Smooth muscle cell of the pulmonary artery (primary cell): ENCODE results near the gene PPP1R26. TPM values are rescaled to one million over a fixed set of nuclear protein-coding genes. Genes with fewer than 3 reads are reported as not detected.

Source experiments
- total RNA-seq: library from RNA; depleted of rRNA; stranded (reverse); fragments of >200 nt; gene quantifications from 2 replicates; pipeline ENCODE4 v1.2.3, GENCODE V29; 2014

The PPP1R26 gene, protein sequence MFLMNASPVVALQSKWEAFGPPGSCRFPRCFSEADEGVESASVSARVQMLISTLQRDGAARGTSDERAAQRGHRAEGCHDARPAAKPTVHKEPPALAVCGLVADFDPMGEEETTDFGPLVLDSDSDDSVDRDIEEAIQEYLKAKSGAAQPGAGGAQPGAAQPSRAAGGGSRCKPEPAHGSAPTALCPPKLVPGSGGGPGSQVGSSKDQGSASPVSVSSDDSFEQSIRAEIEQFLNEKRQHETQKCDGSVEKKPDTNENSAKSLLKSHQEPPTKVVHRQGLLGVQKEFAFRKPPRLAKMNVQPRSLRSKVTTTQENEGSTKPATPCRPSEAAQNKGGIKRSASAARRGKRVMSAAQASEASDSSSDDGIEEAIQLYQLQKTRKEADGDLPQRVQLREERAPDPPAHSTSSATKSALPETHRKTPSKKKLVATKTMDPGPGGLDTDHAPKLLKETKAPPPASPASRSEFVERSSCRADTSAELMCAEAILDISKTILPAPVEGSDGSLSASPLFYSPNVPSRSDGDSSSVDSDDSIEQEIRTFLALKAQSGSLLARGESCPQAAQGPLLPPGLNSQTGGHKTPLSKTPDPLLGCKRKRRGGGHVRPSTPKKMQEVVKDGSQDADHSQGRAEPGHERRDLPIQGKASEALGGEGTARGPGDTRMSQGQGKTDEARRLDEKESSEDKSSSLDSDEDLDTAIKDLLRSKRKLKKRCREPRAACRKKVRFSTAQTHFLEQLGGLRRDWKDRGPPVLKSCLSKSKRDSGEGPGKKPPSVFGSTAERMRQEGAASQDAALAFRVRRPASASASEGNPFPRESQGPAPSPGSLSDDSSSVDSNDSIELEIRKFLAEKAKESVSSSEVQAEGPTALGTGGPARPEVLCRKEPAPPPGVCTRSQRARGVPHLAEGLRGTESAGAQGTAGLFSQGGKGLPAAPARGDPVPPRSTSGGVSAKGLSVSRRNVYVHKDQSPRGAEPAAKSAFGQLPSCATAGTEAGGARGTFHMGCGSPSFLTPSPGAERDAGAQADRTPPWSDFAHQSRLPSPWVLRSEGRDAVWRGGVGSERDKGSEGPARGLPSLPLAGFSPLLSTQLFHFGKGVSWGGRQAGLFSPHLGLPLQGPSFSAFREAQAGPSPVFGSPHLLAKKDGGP (N-terminal part only)
- total RNA-seq = 13.4 and 15.6 TPM in 2 replicates

GRCh38 chr9:135479469-135480052 lies at the start of gene PPP1R26:
Gene PPP1R26 (plus strand): TSS chr9:135479782. CDS start chr9:135484511, 4,729 bp downstream.

GRCh38 chr9:135500525-135501260 lies 21.1 kb downstream of the PPP1R26 start, which contains the start of gene MRPS2:
Gene MRPS2 (plus strand): TSS chr9:135500682. CDS start chr9:135500711, 29 bp downstream.

DNA sequence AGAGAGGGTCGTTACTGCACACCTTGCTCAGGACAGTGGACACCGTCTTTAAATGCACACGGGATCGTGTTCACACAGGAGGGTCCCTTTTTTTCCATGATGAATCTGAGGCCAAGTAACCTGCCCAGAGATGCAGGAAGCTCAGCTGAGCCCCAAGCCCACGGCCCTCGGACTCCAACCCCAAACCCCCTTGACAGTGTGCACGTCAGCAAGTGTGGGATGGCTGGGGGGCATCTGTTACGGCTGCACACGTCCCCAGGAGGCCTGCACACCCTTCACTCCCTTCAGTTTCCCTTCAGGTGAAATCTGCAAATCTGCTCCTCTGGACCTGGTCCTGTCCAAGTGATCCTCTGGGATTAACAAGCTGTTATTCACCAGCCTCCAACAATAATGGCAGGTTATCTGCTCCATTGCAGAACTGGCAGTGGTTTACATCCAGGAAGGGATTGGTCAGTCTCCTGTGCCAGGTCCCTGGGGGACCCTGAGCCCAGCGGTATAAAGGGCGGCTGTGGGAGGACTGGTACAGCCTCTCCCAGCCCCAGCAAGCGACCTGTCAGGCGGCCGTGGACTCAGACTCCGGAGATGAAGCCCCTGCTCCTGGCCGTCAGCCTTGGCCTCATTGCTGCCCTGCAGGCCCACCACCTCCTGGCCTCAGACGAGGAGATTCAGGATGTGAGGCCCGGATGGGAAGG lies 41.5 kb downstream of the PPP1R26 start, which contains the start of gene LCN1:
TSS of gene LCN1 (plus strand) at position 525 of the 692 bp plus-strand sequence. CDS start at position 583, 58 bp downstream.

Other genes starting within 250 kb of the PPP1R26 start
- 13.8 and 13.9 TPM in 2 replicates for gene MRPS2, start 20.9 kb downstream of the PPP1R26 start, total RNA-seq
- gene LCN1, start 41.7 kb downstream of the PPP1R26 start, total RNA-seq = 0.20 and 0.43 TPM in 2 replicates
- gene OBP2A, start 66.3 kb downstream of the PPP1R26 start, total RNA-seq = not detected in 2 replicates
- gene PAEP, start 82.0 kb downstream of the PPP1R26 start, total RNA-seq = not detected in 2 replicates
- not detected in 2 replicates for gene GLT6D1, start 159.8 kb downstream of the PPP1R26 start, total RNA-seq
- not detected in 2 replicates for gene LCN9, start 183.5 kb downstream of the PPP1R26 start, total RNA-seq
- gene SOHLH1, start 219.7 kb downstream of the PPP1R26 start, total RNA-seq = not detected in 2 replicates
- not detected in 2 replicates for gene KCNT1, start 222.4 kb downstream of the PPP1R26 start, total RNA-seq